Endothelial cell of umbilical vein (primary cell): ENCODE measurements around the gene MARS1. TPM values are rescaled to one million over a fixed set of nuclear protein-coding genes. Genes with fewer than 3 reads are reported as not detected.

Source experiments
- BruUV-seq: library from RNA; stranded (reverse); fragments of 400-500 nt; replicated peaks from 2 replicates; lab custom pipeline; 2021; lab: Mats Ljungman, UMichigan
- CTCF ChIA-PET: fragments of 300-600, 350-600 bp; sonication (Branson Sonifier 250); formaldehyde crosslinking; loops from one replicate; lab custom pipeline; 2021; ENCODE audit warnings: antibody characterized with exemption, inconsistent platforms; lab: Charles Lee
- POLR2A ChIA-PET: fragments of 300-600, 350-600 bp; sonication (Branson Sonifier 250); formaldehyde crosslinking; loops from one replicate; lab custom pipeline; 2021; ENCODE audit warnings: antibody characterized with exemption, inconsistent platforms; lab: Charles Lee
- DNase-seq: peaks from one replicate; pipeline ENCODE4 v3.0.0-alpha.2; 2011; ENCODE audit warnings: low read depth, low spot score
- FAIRE-seq: peaks from 2 replicates; lab custom pipeline; 2011; peaks lifted over from hg19 to GRCh38; lab: Jason Lieb, UNC
- H2AFZ ChIP-seq: 2 replicates; pipeline ENCODE4 v1.6.0; 2012; ENCODE audit warnings: low read depth, low read length, control low read depth, inconsistent platforms
- H3K27ac ChIP-seq: 2 replicates; pipeline ENCODE4 v1.5.1; 2011; ENCODE audit warnings: low read depth, mild to moderate bottlenecking, control low read depth, low read length, moderate library complexity; ENCODE audit not compliant: insufficient read depth
- H3K27me3 ChIP-seq, 2 experiments: 2 replicates each; pipeline versions ENCODE4 v1.6.0 to v1.6.1; 2011; ENCODE audit warnings: low read length in 2 of 2, mixed read lengths in 1 of 2; ENCODE audit not compliant: control insufficient read depth in 2 of 2, insufficient read depth in 2 of 2
- H3K36me3 ChIP-seq, 2 experiments: 2 replicates in 1 of 2; 3 replicates in 1 of 2; pipeline ENCODE4 v1.5.1; 2011; ENCODE audit warnings: low read length in 2 of 2, mild to moderate bottlenecking in 1 of 2, moderate library complexity in 1 of 2; ENCODE audit not compliant: control insufficient read depth in 2 of 2, insufficient read depth in 2 of 2; ENCODE audit errors: extremely low read depth in 1 of 2
- H3K4me1 ChIP-seq: 3 replicates; pipeline ENCODE4 v1.5.1; 2011; ENCODE audit warnings: mild to moderate bottlenecking, low read length; ENCODE audit not compliant: control insufficient read depth, insufficient read depth; ENCODE audit errors: extremely low read depth
- H3K4me2 ChIP-seq: 2 replicates; pipeline ENCODE4 v1.6.1; 2011; ENCODE audit warnings: low read length, control low read depth, mixed read lengths; ENCODE audit not compliant: insufficient read depth
- H3K4me3 ChIP-seq, 3 experiments: fragments of 200-600 bp in 1 of 3; sonication (generic), shearing (Covaris generic) in 1 of 3; replicated peaks in 1 of 3; 2 replicates each; pipeline ENCODE4 v1.5.1; 2011 to 2016; ENCODE audit warnings: control low read depth in 3 of 3, low read length in 3 of 3, mild to moderate bottlenecking in 2 of 3, inconsistent platforms in 1 of 3, low read depth in 1 of 3, moderate library complexity in 1 of 3; ENCODE audit not compliant: insufficient read depth in 1 of 3
- H3K79me2 ChIP-seq: 2 replicates; pipeline ENCODE4 v1.6.0; 2012; ENCODE audit warnings: low read length, inconsistent platforms; ENCODE audit not compliant: control insufficient read depth, insufficient read depth
- H3K9ac ChIP-seq: replicated peaks from 2 replicates; pipeline ENCODE3; 2011; ENCODE audit warnings: low read length, control low read depth; ENCODE audit not compliant: insufficient read depth; ENCODE audit errors: extremely low read depth
- H3K9me1 ChIP-seq: replicated peaks from 3 replicates; pipeline ENCODE4 v1.6.0; 2011; ENCODE audit warnings: mild to moderate bottlenecking, low read length; ENCODE audit not compliant: control insufficient read depth, insufficient read depth; ENCODE audit errors: extremely low read depth
- H3K9me3 ChIP-seq: replicated peaks from 2 replicates; pipeline ENCODE4 v1.5.1; 2012; ENCODE audit warnings: low read length, inconsistent platforms; ENCODE audit not compliant: control insufficient read depth, insufficient read depth
- H4K20me1 ChIP-seq: replicated peaks from 2 replicates; pipeline ENCODE3; 2011; ENCODE audit warnings: mild to moderate bottlenecking, low read length; ENCODE audit not compliant: control insufficient read depth, insufficient read depth; ENCODE audit errors: extremely low read depth
- CTCF ChIP-seq, 2 donors: IDR thresholded peaks; 1 replicate in 1 of 2; 2 replicates in 1 of 2; pipeline ENCODE4 v1.5.1; 2011; ENCODE audit warnings: low read length in 2 of 2, mild to moderate bottlenecking in 2 of 2, moderate library complexity in 2 of 2, control low read depth in 1 of 2, inconsistent platforms in 1 of 2, low read depth in 1 of 2; ENCODE audit not compliant: insufficient read depth in 1 of 2; ENCODE audit errors: extremely low read depth in 1 of 2
- EZH2 ChIP-seq: IDR thresholded peaks from 2 replicates; pipeline ENCODE4 v1.6.1; 2012; ENCODE audit warnings: borderline replicate concordance, low read depth, mild to moderate bottlenecking, moderate library complexity, low read length, inconsistent platforms; ENCODE audit not compliant: severe bottlenecking
- FOS ChIP-seq: IDR thresholded peaks from 2 replicates; pipeline ENCODE4 v1.6.1; 2011; ENCODE audit warnings: mild to moderate bottlenecking, low read length, moderate library complexity, borderline replicate concordance; ENCODE audit not compliant: insufficient read depth
- GATA2 ChIP-seq: IDR thresholded peaks from 2 replicates; pipeline ENCODE4 v1.7.0; 2011; ENCODE audit warnings: low read depth, mild to moderate bottlenecking, moderate library complexity, mixed read lengths, low read length; ENCODE audit not compliant: insufficient read length, insufficient read depth
- JUN ChIP-seq: IDR thresholded peaks from 2 replicates; pipeline ENCODE4 v1.6.1; 2011; ENCODE audit warnings: borderline replicate concordance, low read depth; ENCODE audit not compliant: insufficient read length, insufficient read depth
- MAX ChIP-seq: IDR thresholded peaks from 2 replicates; pipeline ENCODE4 v1.6.1; 2011; ENCODE audit not compliant: insufficient read depth, insufficient read length
- MYC ChIP-seq: IDR thresholded peaks from one replicate; pipeline ENCODE4 v1.6.1; 2011; ENCODE audit warnings: mild to moderate bottlenecking, low read depth, low read length
- POLR2A ChIP-seq: IDR thresholded peaks from 2 replicates; pipeline ENCODE4 v1.6.1; 2012; ENCODE audit warnings: low read depth, mild to moderate bottlenecking, control low read depth, low read length
- POLR2AphosphoS5 ChIP-seq: IDR thresholded peaks from 2 replicates; pipeline ENCODE4 v1.6.1; 2012; ENCODE audit warnings: low read depth, mild to moderate bottlenecking, control low read depth, low read length, moderate library complexity; ENCODE audit not compliant: insufficient read depth
- dilution Hi-C: fragments of 300-500 bp; cut with MboI; formaldehyde crosslinking; loops from one replicate; pipeline ENCODE4 v1.15.0; 2019; ENCODE audit warnings: low sequenced_read_pairs; ENCODE audit not compliant: extremely low pct_ligation_motif_present
- intact Hi-C: fragments of 100-400 bp; cut with micrococcal nuclease; formaldehyde crosslinking; loops from one replicate; pipeline ENCODE4 v1.10.0; 2022
- polyA plus RNA-seq, 4 experiments: library from polyadenylated mRNA; depleted of rRNA in 3 of 4; stranded (reverse) in 3 of 4; unstranded in 1 of 4; fragments of >200 nt; gene quantifications; 2 replicates each; pipeline versions ENCODE4 v1.2.1 to v1.2.3, GENCODE V29; 2011 to 2012; ENCODE audit warnings: missing spikeins in 1 of 4
- total RNA-seq: library from RNA; stranded (reverse); gene quantifications from 2 replicates; pipeline ENCODE4 v1.2.3, GENCODE V29; 2021

The MARS1 gene
- total and polyA plus RNA-seq, 2 donors (not counting 3 experiments of a cell fraction or from before 2014, with no cell fraction given), result 118 to 212 TPM

GRCh38 chr12:57456145-57456700 is 31.6 kb upstream of the MARS1 start:
- H3K4me1 ChIP-seq, result peaks cover 15% of the 10 kb centered on the region
- TF ChIP-seq MAX (no peak), CTCF (IDR thresholded peaks at IDR 0.05; ENCODE audit: extremely low read depth in 1 of 2, insufficient read depth in 1 of 2, low read depth in 1 of 2, low read length in 2 of 2) (peak; percentile 59 to 81)
- no peak overlapping the region for H3K9ac ChIP-seq
- no peaks in the 10 kb centered on the region for H3K79me2 ChIP-seq
- H4K20me1 ChIP-seq, result no peaks in the 10 kb centered on the region
- FAIRE-seq, result peak; percentile 68
- no peak overlapping the region for H3K27ac ChIP-seq
- H3K4me3 ChIP-seq, result no peak overlapping the region
- BruUV-seq, result no TSS peak
- ChIA-PET CTCF (interaction anchor here (0.6 to 7.9 kb wide), 17 partner anchors 10 to 213 kb away, joined by 3 to 394 read pairs (median 4); no protein-coding TSS in a partner anchor), POLR2A (no interaction called here)
- peak overlapping the region; percentile 9 for H2AFZ ChIP-seq
- DNase-seq, result peak; percentile 44
- H3K4me2 ChIP-seq, result no peak overlapping the region
- no peaks in the 10 kb centered on the region for H3K9me3 ChIP-seq
- intact Hi-C loops (no loop called here), dilution Hi-C loops (no loop called here)
- peaks cover 5 to 8% of the 10 kb centered on the region in 2 experiments for H3K27me3 ChIP-seq
- H3K9me1 ChIP-seq, result no peaks in the 10 kb centered on the region
- no peaks in the 10 kb centered on the region for H3K36me3 ChIP-seq

- H2AFZ ChIP-seq, result no peak overlapping the region
Observed at GRCh38 chr12:57456737-57457490, 31.0 kb upstream of the MARS1 start.

More at GRCh38 chr12:57456737-57457490, 31.0 kb upstream of the MARS1 start:
- Histone ChIP-seq H3K4me3 (no peak overlapping the region), H3K9ac (no peak overlapping the region), H3K36me3 (no peaks in the 10 kb centered on the region), H3K27ac (no peak overlapping the region), H3K9me3 (no peaks in the 10 kb centered on the region), H3K79me2 (no peaks in the 10 kb centered on the region), H3K4me2 (no peak overlapping the region), H3K9me1 (no peaks in the 10 kb centered on the region), H3K27me3 (peaks cover 5 to 8% of the 10 kb centered on the region in 2 experiments), H3K4me1 (peaks cover 18% of the 10 kb centered on the region), H4K20me1 (no peaks in the 10 kb centered on the region)
- ChIA-PET POLR2A (no interaction called here), CTCF (interaction anchor here (1.3 to 7.9 kb wide), 4 partner anchors 12 to 168 kb away, joined by 4 to 394 read pairs (median 4); no protein-coding TSS in a partner anchor)
- intact Hi-C loops, result no loop called here
- BruUV-seq, result no TSS peak
- dilution Hi-C loops, result no loop called here
- TF ChIP-seq MYC (no peak), FOS (no peak), GATA2 (no peak), JUN (no peak), POLR2AphosphoS5 (no peak), POLR2A (no peak), CTCF (IDR thresholded peaks at IDR 0.05; ENCODE audit: extremely low read depth in 1 of 2, insufficient read depth in 1 of 2, low read depth in 1 of 2, low read length in 2 of 2) (no peak), EZH2 (no peak), MAX (no peak)
- DNase-seq (no peak), FAIRE-seq (no peak)
